ENCODE results near the gene XRCC4. TPM values are rescaled to one million over a fixed set of nuclear protein-coding genes. Genes with fewer than 3 reads are reported as not detected.

Gene XRCC4
- total RNA-seq, 1 experiment from 2014 or later = 24.6 TPM

- intact Hi-C loops (cut with micrococcal nuclease) = no loop called here
- H3K79me2 ChIP-seq (ENCODE audit: insufficient read depth, low read length) = no peaks in the 10 kb centered on the region
Measured at GRCh38 chr5:83322273-83322924, 245.1 kb downstream of the XRCC4 start.

More at GRCh38 chr5:83322273-83322924, 245.1 kb downstream of the XRCC4 start:
- Histone ChIP-seq H3K27ac (ENCODE audit: low read depth, low read length) (no peak overlapping the region), H3K9ac (ENCODE audit: low read length) (no peak overlapping the region), H3K36me3 (ENCODE audit: control insufficient read depth in 1 of 2, insufficient read depth in 2 of 2, low read length in 2 of 2) (no peaks in the 10 kb centered on the region), H3K4me1 (ENCODE audit: control insufficient read depth in 1 of 2, insufficient read depth in 2 of 2, low read length in 2 of 2) (peaks cover 0 to 8% of the 10 kb centered on the region in 2 experiments; a peak in 3 of 4 replicates), H3K4me3 (replicated peaks in 1 of 2; ENCODE audit: low read depth in 1 of 2, low read length in 2 of 2) (no peak overlapping the region), H3K9me2 (ENCODE audit: insufficient read depth) (no peaks in the 10 kb centered on the region), H3K4me2 (ENCODE audit: low read length) (peak overlapping the region; percentile 11; the same call in 1 of the 2 replicates), H2AFZ (ENCODE audit: low read depth, low read length, poor library complexity, severe bottlenecking) (no peak overlapping the region), H3K27me3 (ENCODE audit: insufficient read depth, low read length) (no peaks in the 10 kb centered on the region), H4K20me1 (ENCODE audit: insufficient read depth) (no peaks in the 10 kb centered on the region), H3K9me3 (ENCODE audit: control insufficient read depth in 1 of 2, insufficient read depth in 1 of 2, low read depth in 1 of 2, low read length in 2 of 2) (no peaks in the 10 kb centered on the region)
- TF ChIP-seq SRF (IDR thresholded peaks at IDR 0.05; ENCODE audit: low read depth) = no peak
- TF ChIP-seq, protein P1, sequence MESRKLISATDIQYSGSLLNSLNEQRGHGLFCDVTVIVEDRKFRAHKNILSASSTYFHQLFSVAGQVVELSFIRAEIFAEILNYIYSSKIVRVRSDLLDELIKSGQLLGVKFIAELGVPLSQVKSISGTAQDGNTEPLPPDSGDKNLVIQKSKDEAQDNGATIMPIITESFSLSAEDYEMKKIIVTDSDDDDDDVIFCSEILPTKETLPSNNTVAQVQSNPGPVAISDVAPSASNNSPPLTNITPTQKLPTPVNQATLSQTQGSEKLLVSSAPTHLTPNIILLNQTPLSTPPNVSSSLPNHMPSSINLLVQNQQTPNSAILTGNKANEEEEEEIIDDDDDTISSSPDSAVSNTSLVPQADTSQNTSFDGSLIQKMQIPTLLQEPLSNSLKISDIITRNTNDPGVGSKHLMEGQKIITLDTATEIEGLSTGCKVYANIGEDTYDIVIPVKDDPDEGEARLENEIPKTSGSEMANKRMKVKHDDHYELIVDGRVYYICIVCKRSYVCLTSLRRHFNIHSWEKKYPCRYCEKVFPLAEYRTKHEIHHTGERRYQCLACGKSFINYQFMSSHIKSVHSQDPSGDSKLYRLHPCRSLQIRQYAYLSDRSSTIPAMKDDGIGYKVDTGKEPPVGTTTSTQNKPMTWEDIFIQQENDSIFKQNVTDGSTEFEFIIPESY (IDR thresholded peaks at IDR 0.05; ENCODE audit: extremely low read depth, insufficient replicate concordance, low read length) = no peak
- no peak for TF ChIP-seq FOSL1 (IDR thresholded peaks at IDR 0.05; ENCODE audit: low read depth)
- TF ChIP-seq, protein P2, sequence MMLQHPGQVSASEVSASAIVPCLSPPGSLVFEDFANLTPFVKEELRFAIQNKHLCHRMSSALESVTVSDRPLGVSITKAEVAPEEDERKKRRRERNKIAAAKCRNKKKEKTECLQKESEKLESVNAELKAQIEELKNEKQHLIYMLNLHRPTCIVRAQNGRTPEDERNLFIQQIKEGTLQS (IDR thresholded peaks at IDR 0.05) = no peak
- no peak for TF ChIP-seq CBX3 (IDR thresholded peaks at IDR 0.05; ENCODE audit: low read depth)
- no peak for TF ChIP-seq YY1 (IDR thresholded peaks at IDR 0.05; ENCODE audit: extremely low read depth, insufficient replicate concordance, low read depth, low read length)
- no peak for TF ChIP-seq POLR2AphosphoS5 (IDR thresholded peaks at IDR 0.05; ENCODE audit: low read depth, low read length)
- no peak for TF ChIP-seq SIN3A (IDR thresholded peaks at IDR 0.05; ENCODE audit: low read depth)
- TF ChIP-seq CEBPB (IDR thresholded peaks at IDR 0.05; ENCODE audit: low read depth) = no peak
- TF ChIP-seq RAD21 (IDR thresholded peaks at IDR 0.05; ENCODE audit: low read depth) = no peak
- no peak for TF ChIP-seq POLR2A (IDR thresholded peaks at IDR 0.05; ENCODE audit: borderline replicate concordance, extremely low read depth, insufficient read depth, insufficient read length)
- no peak for TF ChIP-seq ELF1 (IDR thresholded peaks at IDR 0.05; ENCODE audit: borderline replicate concordance, low read depth)
- no peak for TF ChIP-seq ZNF274 (IDR thresholded peaks at IDR 0.05; ENCODE audit: low read depth, low read length)
- TF ChIP-seq, protein P3, sequence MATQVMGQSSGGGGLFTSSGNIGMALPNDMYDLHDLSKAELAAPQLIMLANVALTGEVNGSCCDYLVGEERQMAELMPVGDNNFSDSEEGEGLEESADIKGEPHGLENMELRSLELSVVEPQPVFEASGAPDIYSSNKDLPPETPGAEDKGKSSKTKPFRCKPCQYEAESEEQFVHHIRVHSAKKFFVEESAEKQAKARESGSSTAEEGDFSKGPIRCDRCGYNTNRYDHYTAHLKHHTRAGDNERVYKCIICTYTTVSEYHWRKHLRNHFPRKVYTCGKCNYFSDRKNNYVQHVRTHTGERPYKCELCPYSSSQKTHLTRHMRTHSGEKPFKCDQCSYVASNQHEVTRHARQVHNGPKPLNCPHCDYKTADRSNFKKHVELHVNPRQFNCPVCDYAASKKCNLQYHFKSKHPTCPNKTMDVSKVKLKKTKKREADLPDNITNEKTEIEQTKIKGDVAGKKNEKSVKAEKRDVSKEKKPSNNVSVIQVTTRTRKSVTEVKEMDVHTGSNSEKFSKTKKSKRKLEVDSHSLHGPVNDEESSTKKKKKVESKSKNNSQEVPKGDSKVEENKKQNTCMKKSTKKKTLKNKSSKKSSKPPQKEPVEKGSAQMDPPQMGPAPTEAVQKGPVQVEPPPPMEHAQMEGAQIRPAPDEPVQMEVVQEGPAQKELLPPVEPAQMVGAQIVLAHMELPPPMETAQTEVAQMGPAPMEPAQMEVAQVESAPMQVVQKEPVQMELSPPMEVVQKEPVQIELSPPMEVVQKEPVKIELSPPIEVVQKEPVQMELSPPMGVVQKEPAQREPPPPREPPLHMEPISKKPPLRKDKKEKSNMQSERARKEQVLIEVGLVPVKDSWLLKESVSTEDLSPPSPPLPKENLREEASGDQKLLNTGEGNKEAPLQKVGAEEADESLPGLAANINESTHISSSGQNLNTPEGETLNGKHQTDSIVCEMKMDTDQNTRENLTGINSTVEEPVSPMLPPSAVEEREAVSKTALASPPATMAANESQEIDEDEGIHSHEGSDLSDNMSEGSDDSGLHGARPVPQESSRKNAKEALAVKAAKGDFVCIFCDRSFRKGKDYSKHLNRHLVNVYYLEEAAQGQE (IDR thresholded peaks at IDR 0.05; ENCODE audit: low read depth) = no peak
- TF ChIP-seq MAX (IDR thresholded peaks at IDR 0.05) = no peak
- no peak for DNase-seq (ENCODE audit: low read depth, low spot score)
- ChIA-PET CTCF (no interaction called here), POLR2A (no interaction called here), RAD21 (ENCODE audit: low non-redundant PET in 1 of 2, low total read pairs in 2 of 2, uncharacterized antibody in 2 of 2, unreplicated experiment in 2 of 2) (no interaction called here)
- no TSS peak for BruUV-seq (replicated peaks)
- no peak for ATAC-seq
